ENCODE measurements around the gene ITCH.

GRCh38 chr20:34401741-34402455 is 38.8 kb downstream of the ITCH start:
- TF ChIP-seq EZH2phosphoT487 (IDR thresholded peaks at IDR 0.05; ENCODE audit: low read depth) (no peak), CTCF (IDR thresholded peaks at IDR 0.05; ENCODE audit: low read depth, low read length) (no peak)
